ENCODE results near the gene SLC48A1.

Gene SLC48A1

DNA sequence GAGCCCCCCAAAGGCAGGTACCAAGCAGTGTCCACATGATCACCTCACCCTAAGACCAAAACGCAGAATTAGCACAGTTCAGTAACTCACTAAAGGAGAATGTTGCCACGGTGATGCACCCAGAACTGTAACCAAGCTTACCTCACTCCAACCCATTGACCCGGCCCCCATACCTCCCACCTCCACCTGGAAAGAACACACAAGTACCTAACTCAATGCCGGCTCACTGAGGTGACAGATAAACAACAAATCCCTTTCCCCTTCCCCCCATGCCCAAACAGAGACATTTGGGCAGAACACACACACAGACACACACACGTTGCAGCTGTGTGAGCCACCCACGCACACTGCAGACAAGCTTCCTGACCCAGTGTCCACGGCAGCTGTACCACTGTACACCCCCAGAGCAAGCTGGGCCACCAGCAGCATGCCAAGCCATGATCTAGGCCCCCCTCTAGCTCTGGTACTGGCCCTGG is 15.6 kb upstream of the SLC48A1 start:
- no peak for DNase-seq (ENCODE audit: insufficient read length, low spot score)
- FAIRE-seq = no peak

DNA sequence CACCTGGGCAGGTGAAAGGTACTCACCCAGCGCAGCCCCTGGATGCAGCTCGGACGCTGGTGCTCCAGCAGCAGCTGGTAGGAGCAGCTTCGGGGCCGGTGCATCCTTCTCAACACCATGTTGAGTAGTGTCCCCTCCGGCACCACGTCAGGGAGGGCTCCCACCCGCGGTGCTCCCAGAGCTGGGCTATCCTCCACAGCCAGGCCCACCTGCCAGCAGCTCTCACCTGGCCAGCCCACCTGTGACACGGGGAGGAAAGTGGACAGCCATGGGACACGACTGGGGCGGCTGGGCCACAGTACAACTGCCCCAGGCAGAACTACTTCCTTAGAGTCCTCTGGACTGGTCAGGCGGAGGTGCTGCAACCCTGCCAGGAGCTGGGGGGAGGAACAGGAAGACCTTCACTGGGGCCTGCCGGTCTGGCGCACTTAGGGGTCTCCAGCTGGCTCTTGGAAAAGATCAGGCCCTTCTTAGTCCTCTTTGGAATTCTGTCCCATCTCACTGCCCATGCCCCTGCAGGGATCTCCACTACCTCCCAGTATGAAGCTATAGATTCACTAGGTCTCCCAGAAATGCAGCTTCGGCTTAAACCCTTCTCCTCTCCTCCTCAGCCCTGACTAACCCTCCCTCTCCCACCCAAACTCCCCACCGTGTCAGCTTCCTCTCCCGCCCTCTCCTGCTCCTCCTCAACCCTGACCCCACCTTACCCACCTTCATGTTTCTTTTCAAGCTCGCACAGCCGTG is 15.0 kb upstream of the SLC48A1 start:
- FAIRE-seq (no peak), DNase-seq (ENCODE audit: insufficient read length, low spot score) (no peak)

DNA sequence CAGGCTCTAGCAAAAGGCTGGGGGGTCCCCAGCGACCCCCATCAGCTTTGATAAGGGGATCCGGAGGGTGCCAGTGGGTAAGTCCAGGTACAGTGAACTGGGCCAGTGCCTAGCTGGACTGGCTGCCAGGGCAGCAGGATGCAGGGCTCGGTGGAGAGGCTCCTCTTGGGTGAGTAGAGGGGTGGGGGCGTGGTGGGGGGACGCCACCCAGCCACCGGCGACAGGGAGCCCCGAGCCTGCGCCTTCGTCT is 14.5 kb upstream of the SLC48A1 start:
- no peak for DNase-seq (ENCODE audit: insufficient read length, low spot score)
- FAIRE-seq = no peak

DNA sequence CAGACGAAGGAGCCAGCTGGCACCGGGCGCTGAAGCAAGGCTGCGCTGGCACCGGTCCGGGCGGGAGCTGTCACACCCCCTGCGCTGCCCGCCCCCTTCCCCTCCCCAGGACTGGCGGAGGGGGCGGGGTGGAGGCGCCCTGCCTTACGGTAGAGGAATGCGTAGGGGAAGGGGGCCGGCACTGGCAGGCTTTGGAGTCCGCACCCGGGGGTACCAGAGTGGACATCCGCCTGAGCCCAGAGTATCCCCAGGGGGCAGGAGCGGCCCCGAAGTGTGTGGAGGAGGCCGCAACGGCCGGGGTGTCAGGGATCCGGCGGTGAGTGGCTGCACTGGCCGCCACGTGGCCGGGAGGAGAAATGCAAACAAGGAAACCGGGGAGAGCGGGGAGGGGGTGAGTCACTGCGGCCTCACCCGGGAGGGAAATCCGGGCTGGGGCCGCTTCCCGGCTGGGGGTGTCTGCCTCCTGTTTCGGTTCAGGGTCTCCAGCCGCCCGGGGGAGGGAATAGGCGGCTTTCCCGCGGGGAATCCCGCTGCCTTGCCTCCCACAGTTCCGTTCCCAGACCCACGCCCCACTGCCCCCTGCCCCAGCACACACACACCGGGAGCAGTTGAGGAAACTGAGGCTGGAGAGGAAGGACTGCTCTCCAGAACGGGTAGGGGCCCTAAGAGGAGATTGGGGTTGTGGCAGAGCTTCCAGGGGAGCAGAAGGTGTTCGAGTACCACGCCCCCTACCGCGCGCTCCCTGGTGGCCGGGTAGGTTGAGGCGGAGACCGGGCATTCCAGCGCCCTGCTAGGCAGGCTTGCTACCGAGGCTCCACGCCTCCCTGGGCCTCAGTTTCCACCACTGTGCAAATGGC is 14.0 kb upstream of the SLC48A1 start, which contains the start of gene RAPGEF3:
Gene RAPGEF3 (minus strand): TSS at position 47 of the 857 bp plus-strand sequence. CDS start 324 bp downstream, outside the sequence.
- FAIRE-seq (peak; percentile 42), DNase-seq (ENCODE audit: insufficient read length, low spot score) (peak; percentile 85)

DNA sequence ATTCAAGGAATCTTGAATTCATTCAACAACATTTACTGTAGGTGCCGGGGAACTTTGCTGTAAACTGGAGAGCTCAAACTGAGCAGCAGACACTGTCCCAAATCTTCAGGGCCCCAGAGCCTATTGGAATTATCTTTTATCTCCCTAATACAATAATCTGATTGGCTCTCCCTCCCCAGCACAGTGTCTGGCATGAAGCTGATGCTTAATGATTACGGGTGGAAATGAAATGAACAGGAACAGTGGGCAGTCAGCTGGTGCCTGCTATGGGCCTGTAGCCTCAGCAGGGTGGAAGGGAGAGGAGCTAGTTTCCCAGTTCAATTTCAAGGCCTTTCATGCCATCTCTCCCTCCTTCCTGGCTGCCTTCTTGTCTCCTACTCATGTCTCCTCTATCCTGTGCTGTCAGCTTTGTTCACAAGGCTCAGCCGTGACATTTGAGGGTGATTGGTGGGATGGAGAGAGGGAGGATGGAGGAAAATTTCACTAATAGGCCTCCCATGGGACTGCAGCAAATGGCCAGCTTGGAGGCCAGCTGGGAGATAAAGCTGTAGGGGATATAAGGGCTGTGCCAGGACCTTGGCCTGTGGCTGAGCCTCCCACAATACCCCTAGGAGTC is 10.1 kb upstream of the SLC48A1 start:
- no peak for DNase-seq (ENCODE audit: insufficient read length, low spot score)
- FAIRE-seq = no peak

DNA sequence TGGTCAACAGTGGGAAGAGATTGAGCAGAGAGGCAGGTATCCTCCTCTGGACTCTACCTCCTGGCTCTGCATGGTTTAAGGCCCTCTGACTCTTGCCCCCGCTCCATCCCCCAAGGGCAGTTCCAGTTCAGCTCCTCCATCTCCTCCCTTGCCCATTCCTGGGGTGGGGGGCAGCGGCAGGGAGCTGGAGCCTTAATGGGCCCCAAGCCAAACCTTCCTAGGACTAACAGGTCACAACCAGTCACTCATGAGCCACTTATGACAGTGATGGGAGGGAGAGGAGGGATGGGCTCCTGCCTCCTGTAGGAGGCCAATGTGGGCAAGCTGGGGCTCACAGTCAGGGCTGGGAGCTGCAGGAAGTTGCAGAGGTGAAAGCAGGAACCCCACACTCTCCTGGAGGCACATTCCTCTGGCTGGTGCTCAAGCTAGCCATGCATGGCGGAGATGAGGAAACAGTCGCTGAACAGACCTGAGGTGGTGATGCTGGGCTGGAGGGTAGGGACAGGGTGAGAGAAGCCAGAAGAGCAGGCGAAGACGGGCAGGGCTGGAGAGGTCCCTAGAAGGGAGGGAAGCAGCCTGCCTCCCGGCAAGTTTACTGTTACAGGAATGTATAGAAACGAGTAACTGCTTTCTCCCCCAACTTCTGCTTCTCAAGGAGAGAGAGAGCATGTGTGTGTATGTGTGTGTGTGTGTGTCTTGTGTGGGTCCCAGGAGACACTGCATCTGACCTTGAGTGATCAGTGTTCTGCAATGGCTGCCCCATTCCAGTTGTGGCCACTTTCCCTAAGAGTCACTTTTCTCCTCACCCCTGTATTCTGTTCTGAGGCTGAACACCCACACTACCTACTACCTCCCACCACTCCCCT is 9.3 kb upstream of the SLC48A1 start:
- no peak for DNase-seq (ENCODE audit: insufficient read length, low spot score)
- FAIRE-seq = no peak

DNA sequence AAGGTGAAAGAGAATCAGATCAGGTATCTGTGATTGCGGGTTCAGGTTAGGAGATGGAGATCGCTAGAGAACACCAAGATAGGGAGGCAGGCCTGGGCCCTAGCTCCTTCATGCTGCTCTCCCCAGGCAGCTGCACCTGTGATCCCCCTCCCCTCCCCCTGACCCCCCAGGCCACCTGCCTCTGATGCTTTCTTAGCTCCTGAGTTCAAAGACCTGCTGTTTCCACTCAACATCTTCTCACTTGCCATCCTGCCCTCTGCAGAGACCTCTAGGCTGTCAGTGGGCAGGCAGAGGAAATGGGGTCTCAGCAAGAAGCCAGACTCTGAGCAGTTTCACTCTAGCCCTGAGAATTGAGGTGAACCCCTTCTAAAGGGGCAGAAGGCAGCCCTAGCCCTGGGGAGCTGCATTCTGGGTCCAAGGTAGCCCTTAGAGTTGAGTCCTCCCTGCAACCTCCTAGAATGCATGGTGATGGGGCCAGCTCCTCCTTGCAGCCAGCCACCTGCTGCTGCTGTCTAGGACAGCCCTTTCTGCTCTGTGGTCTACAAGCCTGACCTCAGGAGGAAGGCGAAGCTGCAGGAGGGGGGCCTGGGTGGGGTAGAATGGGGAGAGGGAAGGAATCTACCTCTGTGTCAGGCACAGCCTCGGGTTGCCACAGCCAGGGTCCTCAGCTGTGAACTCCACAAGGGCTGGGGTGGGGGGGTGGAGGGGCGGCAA is 6.4 kb upstream of the SLC48A1 start:
- no peak for FAIRE-seq

DNA sequence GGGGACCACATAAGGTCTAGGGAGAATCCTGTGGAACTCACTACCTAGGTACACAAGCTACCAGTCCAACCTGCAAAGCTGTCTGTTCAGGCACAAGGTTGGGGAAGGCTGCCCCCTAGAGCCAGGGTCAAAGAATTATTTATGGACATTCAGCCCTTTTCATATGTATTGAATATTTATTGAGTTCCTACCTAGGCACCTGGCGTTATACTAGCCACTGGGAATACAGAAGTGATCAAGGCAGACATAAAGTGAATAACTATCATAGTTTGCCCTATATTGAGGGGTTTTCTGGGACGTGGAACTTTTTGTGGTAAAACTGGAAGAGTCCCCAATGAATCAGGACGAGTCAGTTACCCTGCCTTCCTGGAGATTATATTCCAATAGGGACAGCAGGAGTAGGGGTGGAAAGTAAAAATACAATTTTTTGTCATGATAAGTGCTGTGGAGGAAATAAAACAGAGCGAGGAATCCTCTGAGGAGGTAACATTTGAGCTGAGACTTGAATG is 5.8 kb upstream of the SLC48A1 start:
- FAIRE-seq = no peak
- DNase-seq (ENCODE audit: insufficient read length, low spot score) = no peak

More for the DNA sequence above, 6.4 kb upstream of the SLC48A1 start:
- no peak for DNase-seq (ENCODE audit: insufficient read length, low spot score)

DNA sequence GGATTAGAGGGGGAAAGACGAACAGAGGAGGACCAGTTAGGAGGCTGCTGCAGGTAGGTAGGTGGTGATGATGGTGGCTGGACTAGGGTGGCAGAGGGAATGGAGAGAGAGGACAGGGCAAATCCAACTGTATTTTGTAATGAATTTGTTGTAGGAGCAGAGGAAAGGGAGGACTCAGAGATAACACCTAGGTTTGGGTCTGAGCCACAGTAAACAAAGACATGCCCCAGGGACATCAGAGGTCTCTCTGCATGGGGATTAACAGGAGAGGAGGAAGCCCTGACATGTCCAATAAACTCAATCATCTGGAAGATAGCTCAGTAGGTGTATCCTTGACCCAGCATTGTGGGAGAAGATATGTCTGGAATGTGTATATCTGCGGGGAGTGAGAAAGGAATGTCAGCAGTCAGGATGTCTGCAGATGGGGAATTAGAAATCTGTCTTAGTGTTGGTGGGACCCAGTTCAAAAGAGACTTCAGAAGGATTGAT is 4.7 kb upstream of the SLC48A1 start:
- DNase-seq (ENCODE audit: insufficient read length, low spot score) (peak; percentile 66), FAIRE-seq (peak; percentile 28)

DNA sequence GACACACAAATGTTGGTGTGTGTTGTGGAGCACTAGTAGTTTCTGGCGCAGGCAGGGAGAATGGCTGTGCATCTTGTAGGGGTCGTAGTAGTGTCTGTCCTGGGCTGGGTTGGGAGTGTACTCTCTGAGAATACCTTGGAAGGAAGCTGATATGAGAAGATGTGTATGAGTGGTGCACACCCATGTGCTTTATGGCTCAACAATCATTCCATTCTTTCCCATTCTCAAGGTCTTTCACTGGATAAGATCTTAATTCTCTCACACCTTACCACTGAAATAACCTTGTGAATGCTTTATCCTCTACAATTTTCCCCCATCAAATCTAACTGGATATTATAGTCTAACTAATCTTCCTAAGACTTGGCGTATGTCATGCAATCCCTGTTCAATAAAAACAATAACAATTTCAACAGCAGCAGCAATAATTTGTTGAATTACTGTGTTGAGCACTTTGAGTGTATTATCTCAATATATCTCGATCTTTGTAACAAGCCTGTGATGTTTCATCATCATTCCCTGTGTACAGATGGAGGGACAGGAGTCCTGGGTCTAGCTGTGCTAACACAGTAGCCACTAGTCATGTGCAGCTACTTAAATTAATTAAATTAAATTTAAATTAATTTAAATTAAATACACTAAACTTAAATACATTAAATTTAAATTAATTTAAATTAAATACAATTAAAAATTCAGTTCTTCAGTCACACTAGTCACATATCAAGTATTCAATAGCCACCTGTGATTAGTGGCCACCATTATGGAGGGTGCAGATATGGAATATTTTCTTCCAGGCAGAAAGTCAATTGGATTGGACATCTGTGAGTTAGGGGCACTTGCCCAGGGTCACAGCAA is 3.6 kb upstream of the SLC48A1 start:
- DNase-seq (ENCODE audit: insufficient read length, low spot score) (no peak), FAIRE-seq (no peak)

DNA sequence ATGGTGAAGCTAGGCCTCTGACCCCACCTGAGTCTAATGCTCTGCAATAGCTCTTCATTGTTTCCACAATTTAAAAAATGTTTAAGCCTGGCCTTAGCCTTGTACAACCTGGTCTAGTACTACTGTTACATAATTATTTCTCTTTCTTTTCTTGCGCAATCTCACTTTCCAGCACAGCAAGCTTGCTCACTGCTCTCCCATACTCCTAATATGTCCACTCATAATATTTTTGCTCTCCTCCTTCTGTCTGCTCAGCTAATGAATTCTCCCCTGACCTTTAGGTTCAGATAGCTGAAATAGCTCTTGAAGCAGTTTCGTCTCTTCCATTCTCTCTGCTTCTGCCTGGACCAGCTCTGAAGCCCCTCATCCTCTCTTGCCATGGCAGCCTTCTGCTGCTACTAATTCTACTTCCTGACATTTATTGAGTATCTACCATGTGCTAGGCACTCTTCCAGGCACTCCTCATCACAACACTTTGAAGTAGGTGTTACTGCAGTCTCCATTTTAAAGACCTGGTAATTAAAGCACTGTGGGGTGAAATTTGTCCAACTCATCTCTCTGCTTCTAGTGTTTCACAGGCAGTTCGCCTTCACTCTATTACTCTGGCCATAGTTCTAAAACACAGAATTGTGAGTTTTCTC is 2.8 kb upstream of the SLC48A1 start:
- DNase-seq (ENCODE audit: insufficient read length, low spot score) (no peak), FAIRE-seq (no peak)

DNA sequence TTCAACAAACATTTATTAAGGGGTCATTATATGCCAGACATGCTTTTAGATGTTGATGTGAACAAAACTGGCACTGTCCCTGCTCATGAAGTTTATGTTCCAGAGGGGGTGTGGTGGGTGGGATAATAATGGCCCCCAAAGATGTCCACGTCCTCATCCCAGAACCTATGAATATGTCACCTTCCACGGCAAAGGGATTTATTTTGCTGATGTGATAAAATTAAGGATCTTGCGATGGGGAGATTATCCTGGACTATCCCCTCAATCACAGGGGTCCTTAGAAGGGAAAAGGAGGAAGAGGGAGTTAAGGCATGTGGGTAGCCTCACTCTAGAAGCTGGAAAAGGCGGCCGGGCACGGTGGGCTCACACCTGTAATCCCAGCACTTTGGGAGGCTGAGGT is 1.7 kb upstream of the SLC48A1 start:
- no peak for FAIRE-seq
- DNase-seq (ENCODE audit: insufficient read length, low spot score) = no peak

DNA sequence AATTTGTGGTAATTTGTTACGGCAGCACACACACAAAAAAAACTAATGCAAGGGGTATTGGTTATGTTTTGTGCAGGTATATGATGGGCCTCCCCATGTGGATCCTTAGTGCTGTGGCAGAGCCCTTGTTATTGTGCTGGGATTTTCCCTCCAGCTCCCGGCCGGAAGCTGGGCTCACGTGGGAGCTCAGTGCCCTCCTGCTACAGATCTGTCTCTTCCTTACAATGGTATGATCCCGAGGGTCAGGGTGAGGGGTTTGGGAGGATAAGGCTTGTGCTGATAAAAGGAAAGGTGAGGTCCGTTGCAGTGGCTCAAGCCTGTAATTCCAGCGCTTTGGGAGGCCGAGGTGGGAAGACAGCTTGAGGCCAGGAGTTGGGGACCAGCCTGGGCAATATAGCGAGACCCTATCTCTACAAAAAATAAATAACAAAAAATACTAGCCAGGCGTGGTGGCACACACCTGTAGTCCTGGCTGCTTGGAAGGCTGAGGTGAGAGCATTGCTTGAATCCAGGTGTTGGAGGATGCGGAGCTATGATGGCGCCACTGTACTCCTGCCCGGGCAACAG is 861 bp upstream of the SLC48A1 start:
- DNase-seq (ENCODE audit: insufficient read length, low spot score) = no peak
- FAIRE-seq = no peak

DNA sequence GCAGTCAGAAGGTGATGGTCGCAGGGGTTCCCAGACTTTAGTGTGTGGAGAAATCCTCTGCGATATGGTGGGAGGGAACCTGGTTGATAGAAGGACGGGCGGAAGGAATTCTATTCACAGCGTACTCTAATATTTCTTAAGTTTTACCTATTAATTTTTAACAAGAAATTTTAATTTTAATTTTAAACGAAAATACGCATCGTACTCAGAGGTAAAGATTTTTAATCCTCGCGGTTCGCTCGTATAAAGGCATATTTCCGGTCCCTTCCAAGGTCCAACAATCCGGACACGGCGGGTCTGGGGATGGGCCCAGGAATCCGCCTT is 338 bp upstream of the SLC48A1 start:
- DNase-seq (ENCODE audit: insufficient read length, low spot score) (no peak), FAIRE-seq (no peak)

DNA sequence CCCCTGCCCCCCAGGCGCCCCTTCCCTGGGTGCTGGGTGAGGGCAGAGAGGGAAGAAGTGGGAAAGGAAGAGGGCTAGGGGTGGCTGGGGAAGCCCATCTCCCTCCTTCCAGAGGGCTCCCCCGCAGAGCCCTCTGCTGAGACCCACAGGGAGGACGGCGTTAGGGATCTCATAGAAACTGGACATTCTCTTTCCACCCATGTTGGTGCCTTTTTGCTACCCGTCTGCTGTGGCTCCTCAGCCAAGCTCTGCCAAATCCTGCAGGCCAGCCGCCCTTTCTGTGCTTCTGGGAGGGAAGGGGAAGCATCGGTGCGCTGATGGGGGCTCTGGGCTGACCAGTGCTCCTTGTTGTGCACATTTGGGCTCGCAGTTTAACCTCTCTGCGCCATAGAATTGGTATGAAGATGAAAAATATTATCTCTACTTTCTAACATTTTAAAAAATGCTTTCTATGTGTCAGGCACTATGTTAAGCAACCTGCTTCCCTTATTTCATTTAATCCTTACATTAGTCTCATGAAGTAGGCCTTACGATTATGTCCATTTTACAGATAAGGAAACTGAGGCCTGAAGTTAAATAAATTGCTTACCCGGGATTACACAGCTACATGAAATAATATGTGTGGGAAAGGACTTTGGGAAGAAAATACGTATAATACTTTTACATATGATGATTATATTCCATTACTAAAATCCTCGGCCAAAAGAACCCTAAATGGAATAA is 981 bp downstream of the SLC48A1 start:
- FAIRE-seq (no peak), DNase-seq (ENCODE audit: insufficient read length, low spot score) (no peak)

DNA sequence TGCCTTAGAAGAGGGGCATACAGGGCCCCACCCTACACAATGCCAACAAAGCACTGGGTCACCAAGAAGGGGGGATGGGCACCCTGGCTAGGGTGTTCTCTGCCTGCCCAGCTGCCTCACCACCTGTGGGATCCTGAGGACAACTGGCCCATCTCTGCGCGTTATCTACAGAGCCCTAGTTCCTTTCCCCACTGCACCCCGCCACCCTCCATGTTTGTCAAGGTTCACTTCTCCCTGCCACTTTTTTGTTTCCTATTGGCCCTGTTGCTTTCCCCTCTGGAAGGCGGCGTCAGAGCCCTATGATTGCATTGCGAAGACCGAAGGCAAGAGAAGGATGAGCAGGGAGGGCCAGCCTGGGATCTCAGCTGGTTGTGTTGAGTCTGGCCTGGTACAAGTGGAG is 1.6 kb downstream of the SLC48A1 start:
- FAIRE-seq (no peak), DNase-seq (ENCODE audit: insufficient read length, low spot score) (no peak)

DNA sequence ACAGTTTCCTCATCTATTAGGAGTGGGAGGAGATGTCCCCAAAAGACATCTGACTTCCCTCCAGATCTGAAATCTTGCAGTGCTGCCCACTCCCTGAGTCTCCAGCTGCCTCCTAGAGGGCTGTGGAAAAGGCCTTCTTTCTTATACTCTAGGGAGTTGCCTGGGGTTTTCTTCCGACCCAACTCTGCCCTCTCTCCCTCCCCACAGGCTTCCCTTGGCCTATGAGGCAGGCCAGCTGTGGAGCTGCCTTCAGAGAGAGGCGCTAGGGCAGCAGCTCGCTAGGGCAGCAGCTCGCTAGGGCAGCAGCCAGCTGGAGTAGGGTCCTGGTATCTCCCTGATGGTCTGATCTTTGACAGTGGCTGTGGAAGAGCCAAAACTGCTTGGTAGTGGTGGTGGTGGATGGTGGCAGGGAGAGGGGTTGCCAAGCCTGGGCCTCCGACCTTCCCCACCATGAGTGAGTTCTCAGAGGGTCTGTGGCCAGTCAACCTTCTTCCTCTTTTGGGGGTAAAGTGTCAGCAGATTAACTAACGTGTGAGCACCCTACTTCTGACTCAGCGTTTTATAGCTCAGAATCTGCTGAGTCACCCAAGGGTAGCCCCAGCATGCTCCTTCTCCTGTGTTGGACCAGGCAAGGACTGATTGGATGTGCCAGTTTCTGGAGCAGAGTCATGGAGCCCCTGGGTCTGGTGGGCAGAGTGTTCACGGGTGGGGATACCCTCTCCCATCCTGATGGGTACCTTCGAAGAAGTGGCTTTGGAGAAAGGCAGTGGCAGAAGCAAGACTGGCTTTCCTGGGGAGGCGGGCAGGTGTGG is 2.3 kb downstream of the SLC48A1 start:
- FAIRE-seq = no peak
- no peak for DNase-seq (ENCODE audit: insufficient read length, low spot score)
